ENCODE data around the gene ADAMTS12. TPM values are rescaled to one million over a fixed set of nuclear protein-coding genes. Genes with fewer than 3 reads are reported as not detected.

ADAMTS12 gene
- total RNA-seq, 3 donors from 2014 or later, result 4.4 to 17.4 (median 15.0) TPM

DNA sequence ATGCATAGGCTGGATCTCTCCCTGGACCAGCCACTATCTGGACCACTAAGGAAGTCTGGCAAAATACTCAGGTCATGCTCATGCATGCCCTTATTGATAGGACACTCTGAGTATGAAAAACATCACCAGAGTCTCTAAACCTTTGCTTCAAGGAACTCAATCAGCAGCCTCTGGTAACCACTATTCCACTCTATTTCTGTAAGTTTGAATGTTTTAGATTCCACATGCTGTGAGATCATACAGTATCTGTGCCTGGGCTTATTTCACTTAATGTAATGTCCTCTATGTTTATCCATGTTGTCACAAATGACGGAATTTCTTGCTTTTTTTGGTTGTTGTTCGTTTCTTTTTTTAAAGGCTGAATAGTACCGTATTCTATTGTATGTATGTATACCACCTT, 382.8 kb downstream of the ADAMTS12 start:
- Histone ChIP-seq H3K27ac (no peak overlapping the region), H3K36me3 (no peaks in the 10 kb centered on the region), H3K9me3 (no peaks in the 10 kb centered on the region), H3K4me3 (no peak overlapping the region), H3K4me1 (no peaks in the 10 kb centered on the region), H3K27me3 (no peaks in the 10 kb centered on the region)
- DNase-seq (ENCODE audit: low spot score in 2 of 2), result no peak
- intact Hi-C loops (cut with DNase I; ENCODE audit: low total_unique reads), result no loop called here
- TF ChIP-seq POLR2A (IDR thresholded peaks at IDR 0.05) (no peak), POLR2AphosphoS5 (IDR thresholded peaks at IDR 0.05) (no peak)
- TF ChIP-seq, protein P1, sequence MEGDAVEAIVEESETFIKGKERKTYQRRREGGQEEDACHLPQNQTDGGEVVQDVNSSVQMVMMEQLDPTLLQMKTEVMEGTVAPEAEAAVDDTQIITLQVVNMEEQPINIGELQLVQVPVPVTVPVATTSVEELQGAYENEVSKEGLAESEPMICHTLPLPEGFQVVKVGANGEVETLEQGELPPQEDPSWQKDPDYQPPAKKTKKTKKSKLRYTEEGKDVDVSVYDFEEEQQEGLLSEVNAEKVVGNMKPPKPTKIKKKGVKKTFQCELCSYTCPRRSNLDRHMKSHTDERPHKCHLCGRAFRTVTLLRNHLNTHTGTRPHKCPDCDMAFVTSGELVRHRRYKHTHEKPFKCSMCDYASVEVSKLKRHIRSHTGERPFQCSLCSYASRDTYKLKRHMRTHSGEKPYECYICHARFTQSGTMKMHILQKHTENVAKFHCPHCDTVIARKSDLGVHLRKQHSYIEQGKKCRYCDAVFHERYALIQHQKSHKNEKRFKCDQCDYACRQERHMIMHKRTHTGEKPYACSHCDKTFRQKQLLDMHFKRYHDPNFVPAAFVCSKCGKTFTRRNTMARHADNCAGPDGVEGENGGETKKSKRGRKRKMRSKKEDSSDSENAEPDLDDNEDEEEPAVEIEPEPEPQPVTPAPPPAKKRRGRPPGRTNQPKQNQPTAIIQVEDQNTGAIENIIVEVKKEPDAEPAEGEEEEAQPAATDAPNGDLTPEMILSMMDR (IDR thresholded peaks at IDR 0.05), result no peak

DNA sequence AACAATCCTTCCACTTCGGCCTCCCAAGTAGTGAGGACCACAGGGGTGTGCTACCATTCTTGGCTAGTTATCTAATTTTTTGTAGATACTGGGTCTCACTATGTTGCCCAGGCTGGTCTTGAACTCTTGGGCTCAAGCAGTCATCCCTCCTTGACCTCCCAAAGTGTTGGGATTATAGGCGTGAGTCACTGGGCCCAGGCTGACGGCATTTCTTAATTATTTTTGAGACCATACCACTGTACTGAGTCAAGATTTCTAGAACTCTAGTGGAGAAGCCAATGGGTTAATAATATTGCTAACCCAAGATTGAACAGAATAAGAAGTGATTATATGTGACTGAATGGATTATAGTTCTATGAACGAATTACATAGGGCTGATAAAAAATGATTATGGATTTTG, 384.4 kb downstream of the ADAMTS12 start:
- no peaks in the 10 kb centered on the region for H3K27me3 ChIP-seq
- intact Hi-C loops (cut with DNase I; ENCODE audit: low total_unique reads), result no loop called here
- H3K36me3 ChIP-seq, result no peaks in the 10 kb centered on the region
- no peaks in the 10 kb centered on the region for H3K4me1 ChIP-seq
- H3K27ac ChIP-seq, result no peak overlapping the region
- no peak for DNase-seq (ENCODE audit: low spot score in 2 of 2)
- H3K4me3 ChIP-seq, result no peak overlapping the region
- no peaks in the 10 kb centered on the region for H3K9me3 ChIP-seq
- TF ChIP-seq POLR2AphosphoS5 (IDR thresholded peaks at IDR 0.05) (no peak), POLR2A (IDR thresholded peaks at IDR 0.05) (no peak)
- TF ChIP-seq, protein P1 (IDR thresholded peaks at IDR 0.05), result no peak

DNA sequence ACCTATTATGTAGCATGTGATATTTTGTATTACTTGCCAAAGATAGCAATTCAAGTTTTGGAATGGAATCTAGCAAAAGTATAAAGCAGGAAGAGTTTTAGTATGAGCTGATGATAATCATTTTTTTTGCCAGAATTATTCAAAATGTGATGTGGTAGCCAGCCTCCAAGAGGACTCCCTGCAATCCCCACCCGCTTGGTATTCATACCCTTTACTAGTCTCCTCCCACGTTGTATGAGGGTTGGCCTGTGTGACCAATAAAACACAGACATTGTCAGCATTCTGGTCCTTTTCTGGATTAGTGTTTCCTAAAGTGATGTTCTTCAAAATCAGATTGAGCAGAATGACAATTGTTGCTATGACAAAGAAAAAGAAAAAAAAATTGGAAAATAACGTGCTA, 387.2 kb downstream of the ADAMTS12 start:
- TF ChIP-seq POLR2A (IDR thresholded peaks at IDR 0.05) (no peak), POLR2AphosphoS5 (IDR thresholded peaks at IDR 0.05) (no peak)
- TF ChIP-seq, protein P1 (IDR thresholded peaks at IDR 0.05), result no peak
- Histone ChIP-seq H3K4me1 (no peaks in the 10 kb centered on the region), H3K4me3 (no peak overlapping the region), H3K9me3 (no peaks in the 10 kb centered on the region), H3K27ac (no peak overlapping the region), H3K27me3 (no peaks in the 10 kb centered on the region), H3K36me3 (no peaks in the 10 kb centered on the region)
- intact Hi-C loops (cut with DNase I; ENCODE audit: low total_unique reads), result no loop called here
- no peak for DNase-seq (ENCODE audit: low spot score in 2 of 2)

DNA sequence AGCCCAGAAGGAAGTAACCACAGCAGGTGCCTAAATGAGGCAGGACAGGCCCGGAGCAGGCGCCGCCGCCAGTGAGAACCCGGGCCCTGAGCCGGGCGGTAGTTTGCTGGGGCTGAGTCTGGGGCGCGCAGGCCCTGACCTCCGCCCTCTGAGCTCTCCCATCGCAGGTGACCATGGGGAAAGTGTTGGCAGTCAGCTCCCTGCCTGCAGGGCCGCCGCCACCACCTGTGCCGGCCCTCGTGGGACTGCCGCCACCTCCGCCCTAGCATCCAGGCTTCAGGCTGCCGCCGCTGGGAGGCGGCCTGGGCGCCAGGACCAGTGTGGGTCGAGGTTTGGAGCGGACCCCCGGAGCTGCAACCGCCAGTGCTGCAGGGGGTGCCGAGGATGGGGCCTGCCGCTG, 389.9 kb downstream of the ADAMTS12 start:
- Histone ChIP-seq H3K4me1 (no peaks in the 10 kb centered on the region), H3K27me3 (no peaks in the 10 kb centered on the region), H3K9me3 (no peaks in the 10 kb centered on the region), H3K27ac (no peak overlapping the region), H3K4me3 (no peak overlapping the region), H3K36me3 (no peaks in the 10 kb centered on the region)
- intact Hi-C loops (cut with DNase I; ENCODE audit: low total_unique reads), result no loop called here
- TF ChIP-seq, protein P1 (IDR thresholded peaks at IDR 0.05), result no peak
- TF ChIP-seq POLR2AphosphoS5 (IDR thresholded peaks at IDR 0.05), result no peak
- no peak for TF ChIP-seq POLR2A (IDR thresholded peaks at IDR 0.05)
- DNase-seq (ENCODE audit: low spot score in 2 of 2), result no peak

DNA sequence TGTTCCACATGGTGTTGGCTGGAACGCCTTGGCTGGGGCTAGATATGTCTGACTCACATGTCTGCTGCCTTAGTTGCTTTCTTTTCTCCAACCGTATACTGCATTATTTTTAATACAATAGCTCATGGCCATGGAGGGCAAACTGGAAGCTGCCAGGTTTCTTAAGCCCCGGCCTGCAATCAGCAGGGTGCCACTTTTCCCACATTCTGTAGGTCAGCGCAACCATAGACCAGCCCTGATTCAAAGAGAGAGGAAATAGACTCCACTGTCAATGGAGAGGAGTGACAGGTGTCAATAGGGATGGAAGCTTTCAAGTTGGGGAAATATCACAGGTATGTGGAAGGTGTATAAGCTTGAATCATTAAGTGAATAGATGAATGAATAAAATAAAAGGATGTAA, 390.5 kb downstream of the ADAMTS12 start:
- Histone ChIP-seq H3K36me3 (no peaks in the 10 kb centered on the region), H3K4me1 (no peaks in the 10 kb centered on the region), H3K4me3 (no peak overlapping the region), H3K27me3 (no peaks in the 10 kb centered on the region), H3K27ac (no peak overlapping the region), H3K9me3 (no peaks in the 10 kb centered on the region)
- intact Hi-C loops (cut with DNase I; ENCODE audit: low total_unique reads), result no loop called here
- TF ChIP-seq, protein P1 (IDR thresholded peaks at IDR 0.05), result no peak
- no peak for TF ChIP-seq POLR2AphosphoS5 (IDR thresholded peaks at IDR 0.05)
- TF ChIP-seq POLR2A (IDR thresholded peaks at IDR 0.05), result no peak
- no peak for DNase-seq (ENCODE audit: low spot score in 2 of 2)
